Measurements from ENCODE around the gene CASK.
"Not testable (repeated sequence)": the region's sequence is repeated elsewhere in the genome, so short reads cannot be mapped to it uniquely, and the experiment has no call there.

Gene CASK

DNA sequence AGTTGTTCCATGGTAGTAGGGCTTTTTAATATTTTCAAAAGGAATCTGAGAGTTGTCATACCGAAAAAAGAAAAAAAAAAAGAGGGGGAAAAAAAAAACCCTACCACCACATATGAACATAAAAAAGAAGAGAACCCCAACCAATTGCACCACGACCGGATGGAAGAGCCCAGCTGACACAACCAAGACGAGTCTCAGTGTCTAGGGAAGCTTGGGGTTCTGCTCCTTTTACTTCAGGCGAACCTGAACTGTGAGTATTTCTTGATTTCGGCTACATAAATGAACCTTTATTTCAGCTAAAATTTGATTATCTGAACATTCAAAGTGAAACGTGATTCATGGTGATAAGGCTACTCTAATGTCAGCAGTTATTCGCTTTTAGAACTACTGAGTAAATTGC is 234.5 kb downstream of the CASK start, which contains the start of gene GPR34:
Gene GPR34, plus strand, starts transcription at position 139 of the 400 bp plus-strand sequence. CDS start 6,661 bp downstream, outside the sequence.
- TF ChIP-seq, protein P1, sequence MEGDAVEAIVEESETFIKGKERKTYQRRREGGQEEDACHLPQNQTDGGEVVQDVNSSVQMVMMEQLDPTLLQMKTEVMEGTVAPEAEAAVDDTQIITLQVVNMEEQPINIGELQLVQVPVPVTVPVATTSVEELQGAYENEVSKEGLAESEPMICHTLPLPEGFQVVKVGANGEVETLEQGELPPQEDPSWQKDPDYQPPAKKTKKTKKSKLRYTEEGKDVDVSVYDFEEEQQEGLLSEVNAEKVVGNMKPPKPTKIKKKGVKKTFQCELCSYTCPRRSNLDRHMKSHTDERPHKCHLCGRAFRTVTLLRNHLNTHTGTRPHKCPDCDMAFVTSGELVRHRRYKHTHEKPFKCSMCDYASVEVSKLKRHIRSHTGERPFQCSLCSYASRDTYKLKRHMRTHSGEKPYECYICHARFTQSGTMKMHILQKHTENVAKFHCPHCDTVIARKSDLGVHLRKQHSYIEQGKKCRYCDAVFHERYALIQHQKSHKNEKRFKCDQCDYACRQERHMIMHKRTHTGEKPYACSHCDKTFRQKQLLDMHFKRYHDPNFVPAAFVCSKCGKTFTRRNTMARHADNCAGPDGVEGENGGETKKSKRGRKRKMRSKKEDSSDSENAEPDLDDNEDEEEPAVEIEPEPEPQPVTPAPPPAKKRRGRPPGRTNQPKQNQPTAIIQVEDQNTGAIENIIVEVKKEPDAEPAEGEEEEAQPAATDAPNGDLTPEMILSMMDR (IDR thresholded peaks at IDR 0.05; ENCODE audit: control extremely low read depth, extremely low read depth, low read depth, missing control alignments) = no peak
- CTCF ChIA-PET = no interaction called here
- no peak for DNase-seq (ENCODE audit: extremely low spot score)
- POLR2A ChIA-PET = no interaction called here

- CTCF ChIA-PET = no interaction called here
Measured at GRCh38 chrX:41688156-41688555, 235.2 kb downstream of the CASK start.

DNA sequence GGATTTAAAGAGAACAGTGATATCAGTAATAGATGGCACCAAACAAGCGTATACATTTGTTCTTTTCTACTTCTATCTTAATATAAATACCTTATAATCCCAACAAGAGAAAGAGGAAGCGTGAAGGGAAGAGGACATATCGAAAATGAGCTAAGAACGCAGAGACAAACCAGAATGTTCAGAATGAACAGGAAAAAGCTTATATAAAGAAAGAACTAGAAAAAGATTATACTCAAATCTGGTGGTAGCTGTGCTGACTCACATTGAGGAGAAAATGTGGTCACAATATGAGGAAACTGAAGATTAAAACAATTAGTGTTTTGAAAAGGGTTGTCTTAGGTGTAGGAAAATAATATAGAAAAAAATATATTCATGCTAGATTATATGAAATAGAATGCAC is 236.6 kb downstream of the CASK start:
- no peak for DNase-seq (ENCODE audit: extremely low spot score)
- CTCF ChIA-PET = interaction anchor here (1.0 kb wide), 1 partner anchor 11 kb away, joined by 3 read pairs; no protein-coding TSS in a partner anchor
- TF ChIP-seq, protein P1 (IDR thresholded peaks at IDR 0.05; ENCODE audit: control extremely low read depth, extremely low read depth, low read depth, missing control alignments) = no peak
- POLR2A ChIA-PET = no interaction called here

More at GRCh38 chrX:41688156-41688555, 235.2 kb downstream of the CASK start:
- POLR2A ChIA-PET = no interaction called here
- DNase-seq (ENCODE audit: extremely low spot score) = no peak
- TF ChIP-seq, protein P1 (IDR thresholded peaks at IDR 0.05; ENCODE audit: control extremely low read depth, extremely low read depth, low read depth, missing control alignments) = no peak

DNA sequence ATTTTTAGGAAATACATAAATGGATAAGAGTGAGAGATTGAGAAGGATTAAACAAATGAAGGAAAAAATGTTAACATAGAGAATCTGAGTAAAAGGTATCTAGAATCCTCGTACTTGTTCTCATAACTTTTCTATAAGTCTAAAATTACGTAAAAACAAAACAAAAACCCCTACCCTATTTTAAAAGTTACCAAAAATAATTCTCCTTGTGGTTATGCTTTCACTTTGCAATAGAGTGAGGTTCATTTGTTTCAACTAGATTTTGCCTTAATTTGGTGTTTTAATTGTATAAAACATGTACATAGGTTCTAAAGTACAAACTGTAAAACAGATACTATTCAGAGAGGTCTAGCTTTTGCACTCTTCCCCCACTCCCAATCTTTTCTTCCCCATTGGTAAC is 238.4 kb downstream of the CASK start:
- POLR2A ChIA-PET = no interaction called here
- TF ChIP-seq, protein P1 (IDR thresholded peaks at IDR 0.05; ENCODE audit: control extremely low read depth, extremely low read depth, low read depth, missing control alignments) = no peak

GRCh38 chrX:41684138-41684537 is 239.2 kb downstream of the CASK start:
- DNase-seq (ENCODE audit: extremely low spot score) = no peak
- ChIA-PET CTCF (no interaction called here), POLR2A (no interaction called here)
- TF ChIP-seq, protein P1 (IDR thresholded peaks at IDR 0.05; ENCODE audit: control extremely low read depth, extremely low read depth, low read depth, missing control alignments) = no peak

More for the DNA sequence above, 238.4 kb downstream of the CASK start:
- CTCF ChIA-PET = no interaction called here
- no peak for DNase-seq (ENCODE audit: extremely low spot score)

GRCh38 chrX:41677183-41678060 is 245.9 kb downstream of the CASK start:
- TF ChIP-seq, protein P1 (IDR thresholded peaks at IDR 0.05; ENCODE audit: control extremely low read depth, extremely low read depth, low read depth, missing control alignments) = no peak
- ChIA-PET POLR2A (no interaction called here), CTCF (no interaction called here)
- no peak for DNase-seq (ENCODE audit: extremely low spot score)

DNA sequence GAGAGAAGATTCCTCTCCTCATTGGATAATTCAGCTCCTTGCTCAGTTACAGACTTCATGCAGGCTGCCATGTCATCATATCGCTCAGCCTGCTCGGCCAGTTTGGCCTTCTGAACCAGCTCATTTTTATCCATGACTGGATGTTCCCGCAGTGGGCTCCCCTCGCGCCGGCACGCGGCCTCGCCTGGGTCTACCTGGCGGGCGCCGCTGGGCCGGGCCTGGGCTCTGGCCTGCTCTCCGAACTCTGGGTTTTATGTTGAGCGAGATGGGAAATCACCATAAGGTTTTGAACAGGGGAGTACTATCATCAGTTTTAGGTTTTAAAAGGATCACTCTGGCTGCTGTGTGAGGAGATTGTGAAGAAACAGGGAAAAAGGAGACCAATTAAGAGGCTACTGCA is 247.0 kb downstream of the CASK start:
- POLR2A ChIA-PET; DNase-seq (ENCODE audit: extremely low spot score): not testable (repeated sequence)
- CTCF ChIA-PET = interaction anchor here (1.0 kb wide), 1 partner anchor 10 kb away, joined by 3 read pairs; no protein-coding TSS in a partner anchor
